Astrocyte (in vitro differentiated cells and primary cell): ENCODE results near the gene POLH. TPM values are rescaled to one million over a fixed set of nuclear protein-coding genes. Genes with fewer than 3 reads are reported as not detected.
A peak's percentile ranks its signal among the peaks of the same experiment; 100 is the strongest.

Source experiments
- DNase-seq: peaks from one replicate; pipeline ENCODE4 v3.0.0-alpha.2; 2010; ENCODE audit warnings: low read depth
- FAIRE-seq: peaks from 2 replicates; lab custom pipeline; 2011; peaks lifted over from hg19 to GRCh38; lab: Jason Lieb, UNC
- H2AFZ ChIP-seq: 2 replicates; pipeline ENCODE4 v1.6.0; 2012; ENCODE audit warnings: low read depth, low read length, inconsistent platforms
- H3K27ac ChIP-seq: 2 replicates; pipeline ENCODE4 v1.5.1; 2011; ENCODE audit warnings: low read depth, low read length, inconsistent platforms
- H3K27me3 ChIP-seq: 2 replicates; pipeline ENCODE4 v1.6.0; 2011; ENCODE audit warnings: low read length, inconsistent platforms; ENCODE audit not compliant: insufficient read depth
- H3K36me3 ChIP-seq: 2 replicates; pipeline ENCODE4 v1.5.1; 2011; ENCODE audit warnings: low read length, inconsistent platforms; ENCODE audit not compliant: insufficient read depth
- H3K4me1 ChIP-seq: 2 replicates; pipeline ENCODE4 v1.5.1; 2011; ENCODE audit warnings: low read length, inconsistent platforms; ENCODE audit not compliant: insufficient read depth
- H3K4me2 ChIP-seq: 2 replicates; pipeline ENCODE4 v1.6.0; 2012; ENCODE audit warnings: low read length, inconsistent platforms
- H3K4me3 ChIP-seq: 2 replicates; pipeline ENCODE4 v1.5.1; 2011; ENCODE audit warnings: low read depth, mild to moderate bottlenecking, low read length, inconsistent platforms; ENCODE audit not compliant: insufficient read depth
- H3K79me2 ChIP-seq: 2 replicates; pipeline ENCODE4 v1.6.0; 2012; ENCODE audit warnings: mild to moderate bottlenecking, low read length, inconsistent platforms; ENCODE audit not compliant: insufficient read depth
- H3K9ac ChIP-seq: 2 replicates; pipeline ENCODE4 v1.6.0; 2012; ENCODE audit warnings: mild to moderate bottlenecking, low read length, inconsistent platforms
- H3K9me3 ChIP-seq: 2 replicates; pipeline ENCODE4 v1.5.1; 2012; ENCODE audit warnings: low read depth, mild to moderate bottlenecking, low read length, inconsistent platforms; ENCODE audit not compliant: insufficient read depth
- H4K20me1 ChIP-seq: 2 replicates; pipeline ENCODE4 v1.6.0; 2012; ENCODE audit warnings: low read length, inconsistent platforms; ENCODE audit not compliant: insufficient read depth
- H3K27ac Mint-ChIP-seq: one replicate; pipeline ENCODE4 v1.8.0; 2021; ENCODE audit warnings: mild to moderate bottlenecking, mixed read lengths; ENCODE audit not compliant: unreplicated experiment
- H3K27me3 Mint-ChIP-seq: one replicate; pipeline ENCODE4 v1.8.0; 2021; ENCODE audit warnings: low read depth, mixed read lengths; ENCODE audit not compliant: unreplicated experiment
- H3K36me3 Mint-ChIP-seq: one replicate; pipeline ENCODE4 v1.8.0; 2021; ENCODE audit warnings: low read depth, mixed read lengths; ENCODE audit not compliant: unreplicated experiment
- H3K4me1 Mint-ChIP-seq: one replicate; pipeline ENCODE4 v1.8.0; 2021; ENCODE audit warnings: low read depth, mixed read lengths; ENCODE audit not compliant: unreplicated experiment
- H3K4me3 Mint-ChIP-seq: one replicate; pipeline ENCODE4 v1.8.0; 2021; ENCODE audit warnings: mild to moderate bottlenecking, moderate library complexity, mixed read lengths; ENCODE audit not compliant: unreplicated experiment
- H3K9me3 Mint-ChIP-seq: one replicate; pipeline ENCODE4 v1.8.0; 2021; ENCODE audit warnings: mild to moderate bottlenecking, mixed read lengths; ENCODE audit not compliant: unreplicated experiment
- EZH2 ChIP-seq: IDR thresholded peaks from 2 replicates; pipeline ENCODE4 v1.6.1; 2012; ENCODE audit warnings: mild to moderate bottlenecking, low read length, inconsistent platforms; ENCODE audit not compliant: insufficient read depth
- total RNA-seq: library from RNA; stranded (reverse); gene quantifications from 2 replicates; pipeline ENCODE4 v1.2.1, GENCODE V29; 2021
- TF ChIP-seq, protein P1 (sequence below): IDR thresholded peaks from 2 replicates; pipeline ENCODE4 v1.5.1; 2011; ENCODE audit warnings: low read depth, mild to moderate bottlenecking, inconsistent platforms, low read length, moderate library complexity; ENCODE audit not compliant: insufficient read depth

The POLH gene
- total RNA-seq, 1 donor from 2014 or later, result 58.0 TPM

DNA sequence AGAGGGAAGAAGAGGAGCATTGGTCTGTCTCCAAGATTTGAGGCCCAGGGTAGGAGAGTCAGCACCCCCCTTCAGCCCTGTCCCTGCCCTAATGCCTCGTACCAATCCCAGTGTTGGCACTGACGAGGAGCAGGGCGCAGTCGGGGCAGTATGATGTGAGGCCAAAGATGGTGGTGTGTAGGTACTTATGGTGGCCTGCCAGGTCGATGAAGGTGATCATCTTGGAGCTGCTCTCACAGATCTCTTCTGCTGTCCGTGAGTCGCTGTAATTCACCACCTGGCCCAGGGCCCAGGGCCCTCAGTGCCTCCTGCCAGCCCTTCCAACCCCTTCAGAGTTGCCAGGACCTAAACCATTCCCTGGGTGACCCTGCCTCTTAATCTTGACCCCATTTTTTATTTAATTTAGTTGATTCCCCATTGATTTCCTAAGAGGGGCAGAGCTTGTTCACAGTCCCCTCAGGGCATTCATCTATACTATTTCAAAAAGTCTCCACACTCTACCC, 48.9 kb downstream of the POLH start:
- peaks cover 18% of the 10 kb centered on the region for H3K4me1 Mint-ChIP-seq
- no peaks in the 10 kb centered on the region for H3K9me3 Mint-ChIP-seq
- Histone ChIP-seq H3K36me3 (peaks cover 54% of the 10 kb centered on the region), H3K27me3 (no peaks in the 10 kb centered on the region), H3K4me2 (no peak overlapping the region), H3K9me3 (no peaks in the 10 kb centered on the region), H3K9ac (no peak overlapping the region), H4K20me1 (peaks cover 15% of the 10 kb centered on the region), H3K4me1 (peaks cover 21% of the 10 kb centered on the region), H3K79me2 (peaks cover 50% of the 10 kb centered on the region), H2AFZ (no peak overlapping the region), H3K4me3 (no peak overlapping the region), H3K27ac (no peak overlapping the region)
- no peaks in the 10 kb centered on the region for H3K27me3 Mint-ChIP-seq
- DNase-seq, result no peak
- H3K4me3 Mint-ChIP-seq, result no peak overlapping the region
- peak overlapping the region; percentile 66 for H3K27ac Mint-ChIP-seq
- peaks cover 50% of the 10 kb centered on the region for H3K36me3 Mint-ChIP-seq
- FAIRE-seq, result no peak
- TF ChIP-seq, protein P1, sequence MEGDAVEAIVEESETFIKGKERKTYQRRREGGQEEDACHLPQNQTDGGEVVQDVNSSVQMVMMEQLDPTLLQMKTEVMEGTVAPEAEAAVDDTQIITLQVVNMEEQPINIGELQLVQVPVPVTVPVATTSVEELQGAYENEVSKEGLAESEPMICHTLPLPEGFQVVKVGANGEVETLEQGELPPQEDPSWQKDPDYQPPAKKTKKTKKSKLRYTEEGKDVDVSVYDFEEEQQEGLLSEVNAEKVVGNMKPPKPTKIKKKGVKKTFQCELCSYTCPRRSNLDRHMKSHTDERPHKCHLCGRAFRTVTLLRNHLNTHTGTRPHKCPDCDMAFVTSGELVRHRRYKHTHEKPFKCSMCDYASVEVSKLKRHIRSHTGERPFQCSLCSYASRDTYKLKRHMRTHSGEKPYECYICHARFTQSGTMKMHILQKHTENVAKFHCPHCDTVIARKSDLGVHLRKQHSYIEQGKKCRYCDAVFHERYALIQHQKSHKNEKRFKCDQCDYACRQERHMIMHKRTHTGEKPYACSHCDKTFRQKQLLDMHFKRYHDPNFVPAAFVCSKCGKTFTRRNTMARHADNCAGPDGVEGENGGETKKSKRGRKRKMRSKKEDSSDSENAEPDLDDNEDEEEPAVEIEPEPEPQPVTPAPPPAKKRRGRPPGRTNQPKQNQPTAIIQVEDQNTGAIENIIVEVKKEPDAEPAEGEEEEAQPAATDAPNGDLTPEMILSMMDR, result no peak
- no peak for TF ChIP-seq EZH2

DNA sequence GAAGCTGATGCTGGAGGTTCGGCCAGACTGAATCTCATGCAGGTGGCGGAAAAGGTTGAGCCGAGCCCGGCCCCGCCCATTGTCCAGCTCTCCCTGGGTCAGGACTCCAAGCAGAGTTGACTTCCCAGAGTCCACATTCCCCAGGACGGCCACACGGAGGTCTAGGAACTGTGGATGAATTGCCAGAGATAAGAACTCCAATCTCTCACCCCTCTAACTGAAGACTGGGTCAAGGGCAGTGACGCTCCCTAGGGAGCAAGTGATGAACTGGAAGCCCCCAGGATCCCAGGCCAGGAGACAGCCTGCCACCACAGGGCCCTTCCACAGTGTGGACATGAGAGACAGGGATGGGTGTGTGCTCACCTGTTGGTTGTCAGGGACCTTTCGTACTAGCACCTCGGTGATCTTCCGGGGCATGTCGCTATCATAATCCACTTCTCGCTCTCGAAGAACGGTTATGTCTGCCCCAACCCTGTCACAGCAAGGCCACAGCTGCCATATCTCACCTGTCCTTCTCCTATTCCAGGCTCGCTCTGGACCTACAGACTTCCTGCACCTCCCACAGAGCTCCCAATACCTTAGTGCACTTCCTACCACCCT, 49.5 kb downstream of the POLH start:
- peak overlapping the region; percentile 42 for H3K4me3 Mint-ChIP-seq
- H3K27me3 ChIP-seq, result no peaks in the 10 kb centered on the region
- H3K27ac Mint-ChIP-seq, result peak overlapping the region; percentile 63
- H3K9me3 Mint-ChIP-seq, result no peaks in the 10 kb centered on the region
- FAIRE-seq (no peak), DNase-seq (no peak)
- H3K4me1 ChIP-seq, result peaks cover 26% of the 10 kb centered on the region
- no peak overlapping the region for H3K9ac ChIP-seq
- H3K27me3 Mint-ChIP-seq, result no peaks in the 10 kb centered on the region
- H3K36me3 ChIP-seq, result peaks cover 49% of the 10 kb centered on the region
- peaks cover 20% of the 10 kb centered on the region for H3K4me1 Mint-ChIP-seq
- H3K27ac ChIP-seq, result no peak overlapping the region
- no peaks in the 10 kb centered on the region for H3K9me3 ChIP-seq
- H3K79me2 ChIP-seq, result peaks cover 50% of the 10 kb centered on the region
- H3K36me3 Mint-ChIP-seq, result peaks cover 49% of the 10 kb centered on the region
- H3K4me3 ChIP-seq, result no peak overlapping the region
- H3K4me2 ChIP-seq, result no peak overlapping the region
- TF ChIP-seq, protein P1, result no peak
- no peak overlapping the region for H2AFZ ChIP-seq
- H4K20me1 ChIP-seq, result peaks cover 15% of the 10 kb centered on the region
